Measurements from ENCODE around the gene MAP2K3.
"Not testable (repeated sequence)": the region's sequence is repeated elsewhere in the genome, so short reads cannot be mapped to it uniquely, and the experiment has no call there.

- not testable (repeated sequence) for TF ChIP-seq POLR2A (IDR thresholded peaks at IDR 0.05; ENCODE audit: low read depth); CTCF (IDR thresholded peaks at IDR 0.05); POLR2AphosphoS5 (IDR thresholded peaks at IDR 0.05); EP300 (IDR thresholded peaks at IDR 0.05)
Observed at GRCh38 chr17:21314701-21315111, 30.2 kb downstream of the MAP2K3 start.

All from esophagus muscularis mucosa (tissue), 4 donors.